GM23338 (cell line): ENCODE measurements around the gene FAM20C. TPM values are rescaled to one million over a fixed set of nuclear protein-coding genes. Genes with fewer than 3 reads are reported as not detected.
"Not testable (repeated sequence)": the region's sequence is repeated elsewhere in the genome, so short reads cannot be mapped to it uniquely, and the experiment has no call there.

ENCODE experiments used
- ATAC-seq: fragments of 200-7000 bp; cut with Tn5 transposase; 3 replicates; pipeline ENCODE4 v1.9.1; 2020
- DNase-seq: peaks from one replicate; pipeline ENCODE4 v3.0.0-alpha.2; 2015; ENCODE audit warnings: low spot score
- H2AFZ ChIP-seq: fragments of 200-600 bp; sonication (generic); 2 replicates; pipeline ENCODE4 v1.8.0; 2016; ENCODE audit warnings: antibody characterized with exemption, mild to moderate bottlenecking, moderate library complexity
- H3F3A ChIP-seq: fragments of 200-600 bp; sonication (generic); replicated peaks from 2 replicates; pipeline ENCODE4 v1.8.0; 2017; ENCODE audit warnings: antibody characterized with exemption, mixed run types, low read depth
- H3K27ac ChIP-seq: fragments of 200-600 bp; sonication (generic); 2 replicates; pipeline ENCODE4 v1.6.1; 2016; ENCODE audit warnings: low read depth
- H3K27me3 ChIP-seq: fragments of 200-600 bp; sonication (generic); 2 replicates; pipeline ENCODE4 v1.8.0; 2016; ENCODE audit warnings: mild to moderate bottlenecking, mixed run types, moderate library complexity; ENCODE audit not compliant: insufficient read depth
- H3K36me3 ChIP-seq: fragments of 200-600 bp; sonication (generic); 2 replicates; pipeline ENCODE4 v1.8.0; 2016; ENCODE audit warnings: mild to moderate bottlenecking; ENCODE audit not compliant: insufficient read depth
- H3K4me1 ChIP-seq: fragments of 200-600 bp; sonication (generic); 2 replicates; pipeline ENCODE4 v1.8.0; 2016; ENCODE audit warnings: mild to moderate bottlenecking, moderate library complexity; ENCODE audit not compliant: insufficient read depth
- H3K4me2 ChIP-seq: fragments of 200-600 bp; sonication (generic); 2 replicates; pipeline ENCODE4 v1.7.1; 2017; ENCODE audit warnings: mixed run types
- H3K4me3 ChIP-seq: fragments of 200-600 bp; sonication (generic); 2 replicates; pipeline ENCODE4 v1.6.1; 2016; ENCODE audit warnings: mixed run types
- H3K79me2 ChIP-seq: fragments of 200-600 bp; sonication (generic); replicated peaks from 2 replicates; pipeline ENCODE4 v1.8.0; 2017; ENCODE audit warnings: mild to moderate bottlenecking; ENCODE audit not compliant: insufficient read depth
- H3K9me2 ChIP-seq: fragments of 200-600 bp; sonication (generic); 2 replicates; pipeline ENCODE4 v1.8.0; 2017; ENCODE audit not compliant: insufficient read depth
- H4K20me1 ChIP-seq: fragments of 200-600 bp; sonication (generic); replicated peaks from 2 replicates; pipeline ENCODE4 v1.8.0; 2017; ENCODE audit warnings: mild to moderate bottlenecking; ENCODE audit not compliant: insufficient read depth
- H3K27ac Mint-ChIP-seq: 2 replicates; pipeline ENCODE4 v1.8.0; 2020; ENCODE audit warnings: inconsistent platforms, mild to moderate bottlenecking, moderate library complexity, mixed read lengths
- H3K27me3 Mint-ChIP-seq: 3 replicates; pipeline ENCODE4 v1.8.0; 2022; ENCODE audit warnings: low read depth, mild to moderate bottlenecking, moderate library complexity, mixed read lengths, inconsistent platforms; ENCODE audit not compliant: insufficient read depth, poor library complexity
- H3K36me3 Mint-ChIP-seq: 3 replicates; pipeline ENCODE4 v1.8.0; 2021; ENCODE audit warnings: low read depth, mild to moderate bottlenecking, inconsistent platforms, moderate library complexity, mixed read lengths
- H3K4me1 Mint-ChIP-seq: 3 replicates; pipeline ENCODE4 v1.8.0; 2020; ENCODE audit warnings: mild to moderate bottlenecking, inconsistent platforms, mixed read lengths
- H3K4me3 Mint-ChIP-seq: 3 replicates; pipeline ENCODE4 v1.8.0; 2021; ENCODE audit warnings: moderate library complexity, mild to moderate bottlenecking, inconsistent platforms, mixed read lengths
- H3K9me3 Mint-ChIP-seq: 3 replicates; pipeline ENCODE4 v1.8.0; 2020; ENCODE audit warnings: moderate library complexity, mild to moderate bottlenecking, inconsistent platforms, mixed read lengths
- EZH2 ChIP-seq: fragments of 200-600 bp; sonication (generic); IDR thresholded peaks from one replicate; pipeline ENCODE4 v1.8.0; 2017; ENCODE audit warnings: antibody characterized with exemption, mild to moderate bottlenecking, low read depth; ENCODE audit not compliant: unreplicated experiment
- ZNF462 ChIP-seq: fragments of 250-450 bp; sonication (Bioruptor Pico); IDR thresholded peaks from 2 replicates; pipeline ENCODE4 v1.5.0; 2020; ENCODE audit warnings: mild to moderate bottlenecking, moderate library complexity
- polyA plus RNA-seq: library from polyadenylated mRNA; unstranded; fragments of >200 nt; fragmentation: Nextera tagmentation; extraction: Ambion mirVana; gene quantifications from 2 replicates; pipeline ENCODE4 v1.2.1, GENCODE V29; 2016
- total RNA-seq: library from RNA; depleted of rRNA; stranded (reverse); fragments of >200 nt; shearing (Covaris generic); gene quantifications from 2 replicates; pipeline ENCODE4 v1.2.3, GENCODE V29; 2014

The FAM20C gene
- total and polyA plus RNA-seq, 2 experiments from 2014 or later, result 7.6 to 24.8 TPM

- no peak for TF ChIP-seq ZNF462
- no peak for TF ChIP-seq EZH2
Observed at GRCh38 chr7:241513-241912, 49.1 kb downstream of the FAM20C start (continued).

GRCh38 chr7:242826-243579 lies 50.6 kb downstream of the FAM20C start:
- H3K4me3 ChIP-seq, ATAC-seq, H3K79me2 ChIP-seq, H3K9me2 ChIP-seq, H3K4me2 ChIP-seq, H4K20me1 ChIP-seq, H3K4me1 ChIP-seq, H3K27ac ChIP-seq, H2AFZ ChIP-seq, H3K27me3 Mint-ChIP-seq, H3K36me3 ChIP-seq, H3K9me3 Mint-ChIP-seq, H3K4me1 Mint-ChIP-seq, H3K27ac Mint-ChIP-seq, H3F3A ChIP-seq, H3K4me3 Mint-ChIP-seq, H3K27me3 ChIP-seq, DNase-seq: not testable (repeated sequence)
- H3K36me3 Mint-ChIP-seq, result peaks cover 28% of the 10 kb centered on the region

GRCh38 chr7:243580-243978 lies 51.2 kb downstream of the FAM20C start:
- H3K27ac Mint-ChIP-seq, H3K27me3 Mint-ChIP-seq, H3K4me1 Mint-ChIP-seq, H3K79me2 ChIP-seq, ATAC-seq, H3K27me3 ChIP-seq, H3K4me2 ChIP-seq, H3K4me3 ChIP-seq, H3K36me3 ChIP-seq, H3K27ac ChIP-seq, H3F3A ChIP-seq, DNase-seq, H2AFZ ChIP-seq, H4K20me1 ChIP-seq, H3K4me3 Mint-ChIP-seq, H3K9me2 ChIP-seq, H3K4me1 ChIP-seq, H3K9me3 Mint-ChIP-seq: not testable (repeated sequence)
- H3K36me3 Mint-ChIP-seq, result peaks cover 28% of the 10 kb centered on the region
